AG04449 (cell line): Measurements from ENCODE around the gene PYGB.

Source experiments
- CTCF ChIA-PET: fragments of 350-600 bp; formaldehyde crosslinking; extraction: SDS; loops from one replicate; lab custom pipeline; 2021; ENCODE audit warnings: antibody characterized with exemption; lab: Yijun Ruan, JAX
- POLR2A ChIA-PET: fragments of 400-600, 350-600 bp; formaldehyde crosslinking; extraction: SDS; loops from one replicate; lab custom pipeline; 2020; ENCODE audit warnings: antibody characterized with exemption, inconsistent platforms; lab: Yijun Ruan, JAX
- DNase-seq: peaks from one replicate; pipeline ENCODE4 v3.0.0-alpha.2; 2010; ENCODE audit warnings: low read depth, low spot score
- H3K4me3 ChIP-seq: 2 replicates; pipeline ENCODE4 v1.5.1; 2011; ENCODE audit warnings: low read depth, mild to moderate bottlenecking, control low read depth, low read length
- CTCF ChIP-seq: IDR thresholded peaks from one replicate; pipeline ENCODE4 v1.5.1; 2011; ENCODE audit warnings: mild to moderate bottlenecking, moderate library complexity, low read length, control low read depth, inconsistent platforms; ENCODE audit not compliant: insufficient read depth; ENCODE audit errors: missing control alignments

Gene PYGB

GRCh38 chr20:25281541-25281991 is 33.7 kb downstream of the PYGB start:
- CTCF ChIA-PET = interaction anchor here (0.8 to 1.0 kb wide), 3 partner anchors 14 to 118 kb away, joined by 3 read pairs; no protein-coding TSS in a partner anchor
- no peak for TF ChIP-seq CTCF
- POLR2A ChIA-PET = no interaction called here
- no peak for DNase-seq
- no peak overlapping the region for H3K4me3 ChIP-seq

GRCh38 chr20:25282034-25282781 is 34.3 kb downstream of the PYGB start:
- DNase-seq = no peak
- POLR2A ChIA-PET = no interaction called here
- no peak for TF ChIP-seq CTCF
- no peak overlapping the region for H3K4me3 ChIP-seq
- CTCF ChIA-PET = interaction anchor here (0.8 to 1.0 kb wide), 3 partner anchors 11 to 17 kb away, joined by 3 read pairs; no protein-coding TSS in a partner anchor

- DNase-seq = no peak
- ChIA-PET POLR2A (no interaction called here), CTCF (interaction anchor here (0.8 to 2.0 kb wide), 2 partner anchors 11 to 12 kb away, joined by 3 to 10 read pairs; no protein-coding TSS in a partner anchor)
- no peak overlapping the region for H3K4me3 ChIP-seq
- no peak for TF ChIP-seq CTCF
These were observed 34.9 kb downstream of the PYGB start for GRCh38 chr20:25282796-25283195.

- DNase-seq = no peak
- POLR2A ChIA-PET = no interaction called here
- CTCF ChIA-PET = interaction anchor here (2.0 kb wide), 1 partner anchor 11 kb away, joined by 10 read pairs; no protein-coding TSS in a partner anchor
- no peak overlapping the region for H3K4me3 ChIP-seq
- TF ChIP-seq CTCF = no peak
These were observed 35.5 kb downstream of the PYGB start for GRCh38 chr20:25283221-25283951.

GRCh38 chr20:25284131-25284601 is 36.3 kb downstream of the PYGB start:
- no peak overlapping the region for H3K4me3 ChIP-seq
- DNase-seq = no peak
- ChIA-PET CTCF (interaction anchor here (2.0 kb wide), 1 partner anchor 10 kb away, joined by 10 read pairs; no protein-coding TSS in a partner anchor), POLR2A (no interaction called here)
- no peak for TF ChIP-seq CTCF
